HCT116 (cell line): Measurements from ENCODE around the gene PCSK6. TPM values are rescaled to one million over a fixed set of nuclear protein-coding genes. Genes with fewer than 3 reads are reported as not detected.

Experiments used
- ATAC-seq: fragments of 200-7000 bp; cut with Tn5 transposase; 2 replicates; pipeline ENCODE4 v1.9.1; 2020; ENCODE audit warnings: mild to moderate bottlenecking, moderate library complexity
- BruUV-seq: library from RNA; stranded (reverse); fragments of 400-500 nt; replicated peaks from 2 replicates; lab custom pipeline; 2021; lab: Mats Ljungman, UMichigan
- CTCF ChIA-PET: fragments of 300-600 bp; sonication (Branson Sonifier 250); formaldehyde crosslinking; loops from one replicate; lab custom pipeline; 2021; ENCODE audit warnings: antibody characterized with exemption; lab: Charles Lee
- POLR2A ChIA-PET: fragments of 300-600, 350-600 bp; sonication (Branson Sonifier 250); formaldehyde crosslinking; loops from one replicate; lab custom pipeline; 2021; ENCODE audit warnings: antibody characterized with exemption; lab: Charles Lee
- RAD21 ChIA-PET, 2 experiments: fragments of 300-600 bp; sonication (Branson Sonifier 250); formaldehyde crosslinking; loops; one replicate each; lab custom pipeline; 2023; ENCODE audit warnings: low total read pairs in 2 of 2; ENCODE audit not compliant: uncharacterized antibody in 2 of 2, unreplicated experiment in 2 of 2, low non-redundant PET in 1 of 2; lab: Charles Lee
- DNase-seq: peaks from one replicate; pipeline ENCODE4 v3.0.0-alpha.2; 2010; ENCODE audit warnings: low read depth, low spot score
- H2AFZ ChIP-seq: fragments of 200-600 bp; shearing (Covaris generic), sonication (generic); 2 replicates; pipeline ENCODE4 v1.6.1; 2017; ENCODE audit warnings: low read depth, mixed run types, mixed read lengths, antibody characterized with exemption, low read length; ENCODE audit not compliant: poor library complexity, severe bottlenecking
- H3K27ac ChIP-seq: 2 replicates; pipeline ENCODE4 v1.5.1; 2012; ENCODE audit warnings: low read depth, low read length
- H3K27me3 ChIP-seq: fragments of 200-600 bp; sonication (generic); 2 replicates; pipeline ENCODE4 v1.6.1; 2016; ENCODE audit warnings: mixed run types, low read length, mixed read lengths; ENCODE audit not compliant: insufficient read depth
- H3K36me3 ChIP-seq, 2 experiments: fragments of 200-500 bp in 1 of 2; fragments of 200-600 bp in 1 of 2; sonication (Bioruptor generic) in 1 of 2; sonication (generic) in 1 of 2; 2 replicates each; pipeline versions ENCODE4 v1.5.1 to v1.6.1; 2014 to 2016; ENCODE audit warnings: low read length in 2 of 2, inconsistent platforms in 1 of 2, mixed read lengths in 1 of 2, mixed run types in 1 of 2; ENCODE audit not compliant: insufficient read depth in 2 of 2, control insufficient read depth in 1 of 2
- H3K4me1 ChIP-seq, 2 experiments: fragments of 200-600 bp in 1 of 2; sonication (generic) in 1 of 2; 2 replicates each; pipeline versions ENCODE4 v1.5.1 to v1.6.1; 2012 to 2017; ENCODE audit warnings: low read length in 2 of 2, inconsistent platforms in 1 of 2, mild to moderate bottlenecking in 1 of 2, mixed read lengths in 1 of 2, mixed run types in 1 of 2, moderate library complexity in 1 of 2; ENCODE audit not compliant: insufficient read depth in 2 of 2, control insufficient read depth in 1 of 2
- H3K4me2 ChIP-seq: fragments of 200-600 bp; sonication (generic); 2 replicates; pipeline ENCODE4 v1.6.1; 2017; ENCODE audit warnings: mixed run types, low read length, mixed read lengths
- H3K4me3 ChIP-seq, 2 experiments: fragments of 200-600 bp in 1 of 2; sonication (generic) in 1 of 2; replicated peaks in 1 of 2; 2 replicates each; pipeline ENCODE4 v1.5.1; 2011 to 2016; ENCODE audit warnings: low read length in 2 of 2, control low read depth in 1 of 2, low read depth in 1 of 2, mild to moderate bottlenecking in 1 of 2, mixed read lengths in 1 of 2, mixed run types in 1 of 2
- H3K79me2 ChIP-seq: fragments of 200-600 bp; sonication (generic); 2 replicates; pipeline ENCODE4 v1.6.1; 2017; ENCODE audit warnings: mild to moderate bottlenecking, mixed run types, low read length, moderate library complexity, mixed read lengths; ENCODE audit not compliant: insufficient read depth
- H3K9ac ChIP-seq: fragments of 200-600 bp; sonication (generic); 2 replicates; pipeline ENCODE4 v1.6.1; 2016; ENCODE audit warnings: low read length, mixed read lengths
- H3K9me2 ChIP-seq: fragments of 200-600 bp; sonication (generic), shearing (Covaris generic); 2 replicates; pipeline ENCODE4 v1.6.1; 2017; ENCODE audit warnings: mixed run types, mild to moderate bottlenecking, moderate library complexity; ENCODE audit not compliant: insufficient read depth
- H3K9me3 ChIP-seq, 2 experiments: fragments of 200-500 bp in 1 of 2; fragments of 200-600 bp in 1 of 2; sonication (Bioruptor generic) in 1 of 2; sonication (generic) in 1 of 2; 2 replicates each; pipeline ENCODE4 v1.6.1; 2014 to 2017; ENCODE audit warnings: low read length in 2 of 2, mixed read lengths in 2 of 2, inconsistent platforms in 1 of 2, low read depth in 1 of 2, mild to moderate bottlenecking in 1 of 2, mixed run types in 1 of 2, moderate library complexity in 1 of 2; ENCODE audit not compliant: control insufficient read depth in 1 of 2, insufficient read depth in 1 of 2
- H4K20me1 ChIP-seq: fragments of 200-600 bp; sonication (generic), shearing (Covaris generic); 2 replicates; pipeline ENCODE4 v1.6.1; 2017; ENCODE audit warnings: mixed run types, mild to moderate bottlenecking, moderate library complexity; ENCODE audit not compliant: insufficient read depth
- EZH2phosphoT487 ChIP-seq: fragments of 200-600 bp; IDR thresholded peaks from 2 replicates; pipeline ENCODE4 v1.6.1; 2018; ENCODE audit warnings: antibody characterized with exemption, borderline replicate concordance
- JUND ChIP-seq: IDR thresholded peaks from 2 replicates; pipeline ENCODE4 v1.6.1; 2012
- MAX ChIP-seq: IDR thresholded peaks from 2 replicates; pipeline ENCODE4 v1.6.1; 2012
- POLR2A ChIP-seq: IDR thresholded peaks from 2 replicates; pipeline ENCODE4 v1.7.0; 2011; ENCODE audit warnings: borderline replicate concordance; ENCODE audit not compliant: insufficient read depth, insufficient read length; ENCODE audit errors: extremely low read depth
- RAD21 ChIP-seq: IDR thresholded peaks from 2 replicates; pipeline ENCODE4 v1.6.1; 2012; ENCODE audit warnings: low read depth, mild to moderate bottlenecking
- SIN3A ChIP-seq: IDR thresholded peaks from 2 replicates; pipeline ENCODE4 v1.6.1; 2012; ENCODE audit warnings: low read depth
- SP1 ChIP-seq: IDR thresholded peaks from 2 replicates; pipeline ENCODE4 v1.6.1; 2012; ENCODE audit warnings: low read depth
- SRF ChIP-seq: IDR thresholded peaks from 2 replicates; pipeline ENCODE4 v1.6.1; 2012; ENCODE audit warnings: low read depth
- TCF7L2 ChIP-seq: IDR thresholded peaks from 2 replicates; pipeline ENCODE4 v1.7.0; 2011; ENCODE audit warnings: borderline replicate concordance, inconsistent platforms; ENCODE audit not compliant: insufficient read depth, insufficient read length; ENCODE audit errors: extremely low read depth
- ZFX ChIP-seq: fragments of 450-650 bp; IDR thresholded peaks from 2 replicates; pipeline ENCODE4 v1.6.1; 2017
- ZNF274 ChIP-seq: fragments of 200-500 bp; sonication (Bioruptor generic); IDR thresholded peaks from 2 replicates; pipeline ENCODE4 v1.6.1; 2014; ENCODE audit warnings: mild to moderate bottlenecking, low read depth, low read length, inconsistent platforms
- intact Hi-C: fragments of 100-400 bp; cut with micrococcal nuclease; formaldehyde crosslinking; loops from 2 replicates; pipeline ENCODE4 v1.10.0; 2022
- total RNA-seq: library from RNA; stranded (reverse); gene quantifications from one replicate; pipeline ENCODE4 v1.2.1, GENCODE V29; 2021; ENCODE audit not compliant: unreplicated experiment
- TF ChIP-seq, protein P1 (sequence below): IDR thresholded peaks from 2 replicates; pipeline ENCODE4 v1.6.1; 2011; ENCODE audit warnings: mild to moderate bottlenecking, low read length, moderate library complexity; ENCODE audit not compliant: insufficient replicate concordance; ENCODE audit errors: extremely low read depth
- TF ChIP-seq, protein P2 (sequence below): IDR thresholded peaks from 2 replicates; pipeline ENCODE4 v1.6.1; 2012; ENCODE audit warnings: low read depth

PCSK6 gene
- total RNA-seq, 1 experiment from 2014 or later = 13.5 TPM

GRCh38 chr15:101522621-101523559 is 33.4 kb upstream of the PCSK6 start:
- H3K9me2 ChIP-seq = no peaks in the 10 kb centered on the region
- ATAC-seq (no peak), DNase-seq (no peak)
- no peaks in the 10 kb centered on the region for H3K27me3 ChIP-seq
- BruUV-seq = no TSS peak
- no peak overlapping the region for H3K4me2 ChIP-seq
- intact Hi-C loops = no loop called here
- ChIA-PET CTCF (no interaction called here), POLR2A (no interaction called here), RAD21 (no interaction called here)
- peaks cover 0 to 3% of the 10 kb centered on the region in 2 experiments; a peak in 1 of 4 replicates for H3K9me3 ChIP-seq
- no peaks in the 10 kb centered on the region for H4K20me1 ChIP-seq
- no peak overlapping the region for H2AFZ ChIP-seq
- no peak for TF ChIP-seq SIN3A
- TF ChIP-seq SP1 = no peak
- no peak for TF ChIP-seq MAX
- H3K4me3 ChIP-seq = no peak overlapping the region
- H3K27ac ChIP-seq = no peak overlapping the region
- H3K36me3 ChIP-seq = no peaks in the 10 kb centered on the region
- H3K79me2 ChIP-seq = no peaks in the 10 kb centered on the region
- H3K4me1 ChIP-seq = peaks cover 0 to 10% of the 10 kb centered on the region in 2 experiments; a peak in 1 of 4 replicates
- H3K9ac ChIP-seq = no peak overlapping the region

DNA sequence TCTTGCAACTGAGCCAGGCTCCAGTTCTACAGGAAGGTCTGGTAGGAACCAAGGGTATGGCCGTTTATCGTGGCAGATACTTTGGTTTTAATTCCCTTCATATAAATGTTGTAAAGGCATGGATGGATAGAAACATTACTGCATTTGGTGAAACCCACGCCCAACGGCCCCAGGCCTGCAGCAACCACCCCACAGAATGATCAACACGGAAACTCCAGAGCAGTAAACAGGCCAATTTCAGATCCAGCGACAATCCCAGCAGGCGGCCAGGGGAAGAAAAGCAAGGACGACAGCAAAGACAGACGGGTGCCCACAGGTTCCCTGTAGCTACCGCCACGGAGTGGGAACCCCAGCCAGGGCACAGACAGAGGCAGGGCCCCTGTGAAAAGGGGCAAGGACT is 32.6 kb upstream of the PCSK6 start:
- Histone ChIP-seq H3K36me3 (no peaks in the 10 kb centered on the region), H3K9ac (no peak overlapping the region), H3K4me1 (0 out of 4 replicates have a peak, but pooled peaks cover 0 to 2% of the 10 kb centered on the region in 2 experiments), H3K9me2 (no peaks in the 10 kb centered on the region), H3K27me3 (no peaks in the 10 kb centered on the region), H3K4me2 (no peak overlapping the region), H3K9me3 (peaks cover 0 to 6% of the 10 kb centered on the region in 2 experiments; a peak in 1 of 4 replicates), H4K20me1 (no peaks in the 10 kb centered on the region), H3K4me3 (no peak overlapping the region), H2AFZ (no peak overlapping the region), H3K79me2 (no peaks in the 10 kb centered on the region), H3K27ac (no peak overlapping the region)
- no peak for TF ChIP-seq SRF
- TF ChIP-seq POLR2A = no peak
- TF ChIP-seq ZFX = no peak
- no peak for TF ChIP-seq ZNF274
- TF ChIP-seq, protein P1, sequence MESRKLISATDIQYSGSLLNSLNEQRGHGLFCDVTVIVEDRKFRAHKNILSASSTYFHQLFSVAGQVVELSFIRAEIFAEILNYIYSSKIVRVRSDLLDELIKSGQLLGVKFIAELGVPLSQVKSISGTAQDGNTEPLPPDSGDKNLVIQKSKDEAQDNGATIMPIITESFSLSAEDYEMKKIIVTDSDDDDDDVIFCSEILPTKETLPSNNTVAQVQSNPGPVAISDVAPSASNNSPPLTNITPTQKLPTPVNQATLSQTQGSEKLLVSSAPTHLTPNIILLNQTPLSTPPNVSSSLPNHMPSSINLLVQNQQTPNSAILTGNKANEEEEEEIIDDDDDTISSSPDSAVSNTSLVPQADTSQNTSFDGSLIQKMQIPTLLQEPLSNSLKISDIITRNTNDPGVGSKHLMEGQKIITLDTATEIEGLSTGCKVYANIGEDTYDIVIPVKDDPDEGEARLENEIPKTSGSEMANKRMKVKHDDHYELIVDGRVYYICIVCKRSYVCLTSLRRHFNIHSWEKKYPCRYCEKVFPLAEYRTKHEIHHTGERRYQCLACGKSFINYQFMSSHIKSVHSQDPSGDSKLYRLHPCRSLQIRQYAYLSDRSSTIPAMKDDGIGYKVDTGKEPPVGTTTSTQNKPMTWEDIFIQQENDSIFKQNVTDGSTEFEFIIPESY = no peak
- TF ChIP-seq TCF7L2 = no peak
- no peak for TF ChIP-seq EZH2phosphoT487
- TF ChIP-seq JUND = no peak
- no peak for TF ChIP-seq RAD21
- TF ChIP-seq, protein P2, sequence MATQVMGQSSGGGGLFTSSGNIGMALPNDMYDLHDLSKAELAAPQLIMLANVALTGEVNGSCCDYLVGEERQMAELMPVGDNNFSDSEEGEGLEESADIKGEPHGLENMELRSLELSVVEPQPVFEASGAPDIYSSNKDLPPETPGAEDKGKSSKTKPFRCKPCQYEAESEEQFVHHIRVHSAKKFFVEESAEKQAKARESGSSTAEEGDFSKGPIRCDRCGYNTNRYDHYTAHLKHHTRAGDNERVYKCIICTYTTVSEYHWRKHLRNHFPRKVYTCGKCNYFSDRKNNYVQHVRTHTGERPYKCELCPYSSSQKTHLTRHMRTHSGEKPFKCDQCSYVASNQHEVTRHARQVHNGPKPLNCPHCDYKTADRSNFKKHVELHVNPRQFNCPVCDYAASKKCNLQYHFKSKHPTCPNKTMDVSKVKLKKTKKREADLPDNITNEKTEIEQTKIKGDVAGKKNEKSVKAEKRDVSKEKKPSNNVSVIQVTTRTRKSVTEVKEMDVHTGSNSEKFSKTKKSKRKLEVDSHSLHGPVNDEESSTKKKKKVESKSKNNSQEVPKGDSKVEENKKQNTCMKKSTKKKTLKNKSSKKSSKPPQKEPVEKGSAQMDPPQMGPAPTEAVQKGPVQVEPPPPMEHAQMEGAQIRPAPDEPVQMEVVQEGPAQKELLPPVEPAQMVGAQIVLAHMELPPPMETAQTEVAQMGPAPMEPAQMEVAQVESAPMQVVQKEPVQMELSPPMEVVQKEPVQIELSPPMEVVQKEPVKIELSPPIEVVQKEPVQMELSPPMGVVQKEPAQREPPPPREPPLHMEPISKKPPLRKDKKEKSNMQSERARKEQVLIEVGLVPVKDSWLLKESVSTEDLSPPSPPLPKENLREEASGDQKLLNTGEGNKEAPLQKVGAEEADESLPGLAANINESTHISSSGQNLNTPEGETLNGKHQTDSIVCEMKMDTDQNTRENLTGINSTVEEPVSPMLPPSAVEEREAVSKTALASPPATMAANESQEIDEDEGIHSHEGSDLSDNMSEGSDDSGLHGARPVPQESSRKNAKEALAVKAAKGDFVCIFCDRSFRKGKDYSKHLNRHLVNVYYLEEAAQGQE = no peak
- no peak for TF ChIP-seq MAX
- POLR2A ChIA-PET = no interaction called here
- ATAC-seq (no peak), DNase-seq (no peak)
- RAD21 ChIA-PET = no interaction called here
- CTCF ChIA-PET = no interaction called here
- BruUV-seq = no TSS peak
- intact Hi-C loops = no loop called here
